Vagina (tissue), 2 donors: ENCODE data around the gene COX14.

Experiments used
- CTCF ChIP-seq, 3 experiments: fragments of 450-650 bp in 2 of 3; fragments of 200-600 bp in 1 of 3; sonication (generic) in 1 of 3; IDR thresholded peaks; one replicate each; pipeline ENCODE4 v1.5.1; 2017 to 2019; ENCODE audit warnings: antibody characterized with exemption in 3 of 3, mild to moderate bottlenecking in 2 of 3, moderate library complexity in 2 of 3
- POLR2A ChIP-seq, 2 donors: fragments of 450-650 bp; IDR thresholded peaks; one replicate each; pipeline ENCODE4 v1.6.1; 2017; ENCODE audit warnings: antibody characterized with exemption in 2 of 2, mild to moderate bottlenecking in 2 of 2, moderate library complexity in 2 of 2
- POLR2AphosphoS5 ChIP-seq, 2 donors: sonication (generic); formaldehyde crosslinking; IDR thresholded peaks; one replicate each; pipeline ENCODE4 v1.9.0; 2017; ENCODE audit warnings: antibody characterized with exemption in 2 of 2, mild to moderate bottlenecking in 2 of 2, low read depth in 1 of 2; ENCODE audit not compliant: insufficient read depth in 1 of 2

GRCh38 chr12:50099302-50100008 lies 12.6 kb upstream of the COX14 start:
- no peak for TF ChIP-seq POLR2A (IDR thresholded peaks at IDR 0.05)
- no peak for TF ChIP-seq CTCF (IDR thresholded peaks at IDR 0.05)
- TF ChIP-seq POLR2AphosphoS5 (IDR thresholded peaks at IDR 0.05; ENCODE audit: insufficient read depth in 1 of 2, low read depth in 1 of 2), result no peak
